A549 (cell line): ENCODE results near the gene PCDHA8.

ENCODE experiments used
- EP300 ChIP-seq, 2 experiments: fragments of >200 bp; sonication (Bioruptor Twin); formaldehyde crosslinking; IDR thresholded peaks; 2 replicates in 1 of 2; 3 replicates in 1 of 2; pipeline ENCODE4 v1.6.1; 2016 to 2017
- MAFK ChIP-seq: fragments of 450-650 bp; IDR thresholded peaks from 2 replicates; pipeline ENCODE4 v1.6.1; 2014; ENCODE audit not compliant: partially characterized antibody
- MAX ChIP-seq: IDR thresholded peaks from 2 replicates; pipeline ENCODE4 v1.6.1; 2012
- TF ChIP-seq, protein P1 (sequence below): fragments of >200 bp; sonication (Bioruptor Twin); formaldehyde crosslinking; IDR thresholded peaks from 3 replicates; pipeline ENCODE4 v1.6.1; 2016

DNA sequence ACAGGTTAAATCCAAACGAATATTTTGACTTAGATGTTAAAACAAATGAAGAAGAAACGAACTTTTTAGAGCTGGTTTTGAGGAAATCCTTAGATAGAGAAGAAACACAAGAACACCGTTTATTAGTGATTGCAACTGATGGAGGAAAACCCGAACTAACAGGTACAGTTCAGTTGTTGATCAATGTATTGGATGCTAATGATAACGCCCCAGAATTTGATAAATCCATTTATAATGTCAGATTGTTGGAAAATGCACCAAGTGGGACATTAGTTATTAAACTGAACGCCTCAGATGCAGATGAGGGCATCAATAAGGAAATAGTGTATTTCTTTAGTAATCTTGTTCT lies 18.7 kb upstream of the PCDHA8 start:
- TF ChIP-seq MAFK (no peak), EP300 (IDR thresholded peaks at IDR 0.05) (no peak), MAX (no peak)
- TF ChIP-seq, protein P1, sequence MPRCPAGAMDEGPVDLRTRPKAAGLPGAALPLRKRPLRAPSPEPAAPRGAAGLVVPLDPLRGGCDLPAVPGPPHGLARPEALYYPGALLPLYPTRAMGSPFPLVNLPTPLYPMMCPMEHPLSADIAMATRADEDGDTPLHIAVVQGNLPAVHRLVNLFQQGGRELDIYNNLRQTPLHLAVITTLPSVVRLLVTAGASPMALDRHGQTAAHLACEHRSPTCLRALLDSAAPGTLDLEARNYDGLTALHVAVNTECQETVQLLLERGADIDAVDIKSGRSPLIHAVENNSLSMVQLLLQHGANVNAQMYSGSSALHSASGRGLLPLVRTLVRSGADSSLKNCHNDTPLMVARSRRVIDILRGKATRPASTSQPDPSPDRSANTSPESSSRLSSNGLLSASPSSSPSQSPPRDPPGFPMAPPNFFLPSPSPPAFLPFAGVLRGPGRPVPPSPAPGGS: no peak
